ENCODE data around the gene MUS81. TPM values are rescaled to one million over a fixed set of nuclear protein-coding genes. Genes with fewer than 3 reads are reported as not detected.
"Not testable (repeated sequence)": the region's sequence is repeated elsewhere in the genome, so short reads cannot be mapped to it uniquely, and the experiment has no call there.

Gene MUS81
- total RNA-seq, 1 donor from 2014 or later, result 90.5 TPM

DNA sequence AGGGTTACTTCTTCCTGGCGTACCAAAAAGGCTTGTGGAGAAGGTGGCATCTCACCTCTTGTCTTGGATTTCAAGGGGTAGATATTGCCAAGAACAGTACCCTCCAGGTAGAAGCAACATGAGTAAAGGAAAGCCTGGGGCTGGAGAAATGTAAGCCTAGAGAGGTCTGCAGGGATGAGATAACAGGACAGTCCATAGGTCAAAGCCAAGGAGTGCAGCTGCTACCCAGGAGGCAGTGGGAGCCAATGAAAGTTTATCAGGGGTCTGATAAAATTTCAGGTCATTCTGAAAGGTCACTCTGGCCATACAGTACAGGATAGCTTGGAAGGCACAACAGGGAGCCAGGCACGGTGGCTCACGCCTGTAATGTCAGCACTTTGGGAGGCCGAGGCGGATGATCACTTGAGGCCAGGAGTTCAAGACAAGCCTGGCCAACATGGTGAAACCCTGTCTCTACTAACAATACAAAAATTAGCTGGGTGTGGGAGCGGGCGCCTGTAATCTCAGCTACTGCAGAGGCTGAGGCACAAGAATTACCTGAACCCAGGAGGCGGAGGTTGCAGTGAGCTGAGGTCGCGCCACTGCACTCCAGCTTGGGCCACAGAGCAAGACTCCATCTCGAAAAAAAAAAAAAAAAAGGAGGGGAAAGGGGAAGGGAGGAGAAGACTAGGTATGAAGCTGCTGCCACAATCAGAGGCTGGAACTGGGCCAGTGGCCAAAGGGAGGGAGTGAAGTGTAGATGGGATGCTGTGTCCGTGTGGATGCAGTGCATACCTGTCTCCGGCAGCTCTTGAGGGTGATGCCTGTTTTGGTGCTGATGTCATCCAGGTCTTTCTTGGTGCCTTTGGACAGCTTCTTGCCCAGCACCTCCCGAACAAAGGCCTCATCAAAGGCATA, 26.8 kb downstream of the MUS81 start:
- H3K27ac Mint-ChIP-seq, result peak overlapping the region; percentile 92
- intact Hi-C loops (cut with micrococcal nuclease), result no loop called here

DNA sequence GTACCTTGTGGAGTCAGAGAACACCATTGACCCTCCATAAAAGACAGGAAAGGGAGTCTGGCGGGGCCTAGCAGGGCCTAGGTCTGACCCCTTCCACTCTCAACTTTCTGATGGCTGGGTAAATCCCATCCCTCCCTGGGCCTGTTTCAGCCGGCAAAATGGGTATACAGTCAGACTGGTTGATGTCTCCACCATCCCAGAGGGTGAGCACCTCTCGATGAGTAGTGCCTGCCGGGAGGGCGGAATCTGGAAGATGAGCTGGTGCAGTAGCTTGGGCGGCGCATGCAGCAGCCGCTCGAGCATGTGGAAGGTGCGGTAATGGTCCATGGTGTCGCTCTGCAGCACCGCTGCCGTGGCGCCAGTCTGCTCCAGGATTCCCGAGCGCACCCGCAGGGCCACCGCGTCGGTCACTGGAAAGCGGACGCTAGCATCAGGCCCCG, 27.5 kb downstream of the MUS81 start:
- Mint-ChIP-seq H3K4me3 (ENCODE audit: low read depth) (peak overlapping the region; percentile 98), H3K9me3 (no peaks in the 10 kb centered on the region), H3K4me1 (ENCODE audit: low read depth) (peaks cover 44% of the 10 kb centered on the region), H3K27ac (peak overlapping the region; percentile 92), H3K27me3 (ENCODE audit: low read depth) (no peaks in the 10 kb centered on the region), H3K36me3 (ENCODE audit: low read depth) (peaks cover 57% of the 10 kb centered on the region)
- DNase-seq (ENCODE audit: low spot score), result no peak
- intact Hi-C loops (cut with micrococcal nuclease), result loop anchor here (1.0 to 2.0 kb wide), 2 partner anchors 73 to 102 kb away; partner anchors contain the start of gene SART1

More for the DNA sequence above, 26.8 kb downstream of the MUS81 start:
- Mint-ChIP-seq H3K4me3 (ENCODE audit: low read depth) (peak overlapping the region; percentile 98), H3K27me3 (ENCODE audit: low read depth) (no peaks in the 10 kb centered on the region), H3K4me1 (ENCODE audit: low read depth) (peaks cover 37% of the 10 kb centered on the region), H3K36me3 (ENCODE audit: low read depth) (peaks cover 57% of the 10 kb centered on the region), H3K9me3 (no peaks in the 10 kb centered on the region)
- no peak for DNase-seq (ENCODE audit: low spot score)

DNA sequence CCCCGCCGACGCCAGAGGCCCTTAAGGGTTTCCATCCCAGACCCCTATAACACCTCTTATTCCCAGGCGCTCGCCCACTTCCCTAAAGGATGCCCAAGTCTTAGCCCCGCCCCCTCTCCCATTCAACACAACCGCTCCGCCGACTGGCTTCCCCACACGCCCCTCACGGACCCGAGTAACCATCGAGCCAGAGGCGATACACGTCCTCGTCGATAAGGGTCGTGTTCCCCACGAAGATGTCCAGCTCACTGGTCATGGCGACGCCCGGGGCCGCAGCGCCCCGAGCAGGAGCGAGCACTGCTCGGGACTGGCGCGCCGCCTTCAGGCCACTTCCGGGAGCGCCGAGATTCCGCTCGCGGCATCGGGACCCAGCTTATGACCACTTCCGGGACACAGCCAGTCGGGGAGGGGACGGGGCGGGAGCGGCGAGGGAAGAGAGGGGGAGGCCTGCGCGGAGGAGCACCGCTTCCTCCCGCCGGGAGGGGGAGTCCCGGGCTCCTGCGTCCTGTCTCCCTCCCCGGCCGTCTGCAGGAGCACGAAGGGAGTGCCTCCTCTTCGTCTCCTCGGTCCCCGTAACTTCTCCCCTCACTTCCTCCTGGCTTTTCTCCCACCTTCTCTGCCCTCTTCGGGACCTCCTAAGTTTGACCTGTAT, 28.1 kb downstream of the MUS81 start, which contains the start of gene FIBP:
FIBP (minus strand) TSS at position 309 of the 652 bp plus-strand sequence; CDS start at position 256, 53 bp downstream.
- peaks cover 61% of the 10 kb centered on the region for H3K36me3 Mint-ChIP-seq (ENCODE audit: low read depth)
- peak; percentile 91 for DNase-seq (ENCODE audit: low spot score)
- intact Hi-C loops (cut with micrococcal nuclease), result loop anchor here (1.0 to 2.0 kb wide), 2 partner anchors 73 to 101 kb away; partner anchors contain the start of gene SART1
- peak within 1 kb of the TSS; percentile 92 for H3K27ac Mint-ChIP-seq
- peaks cover 47% of the 10 kb centered on the region for H3K4me1 Mint-ChIP-seq (ENCODE audit: low read depth)
- H3K27me3 Mint-ChIP-seq (ENCODE audit: low read depth), result no peaks in the 10 kb centered on the region
- H3K9me3 Mint-ChIP-seq, result no peaks in the 10 kb centered on the region
- H3K4me3 Mint-ChIP-seq (ENCODE audit: low read depth), result peak within 1 kb of the TSS; percentile 98

DNA sequence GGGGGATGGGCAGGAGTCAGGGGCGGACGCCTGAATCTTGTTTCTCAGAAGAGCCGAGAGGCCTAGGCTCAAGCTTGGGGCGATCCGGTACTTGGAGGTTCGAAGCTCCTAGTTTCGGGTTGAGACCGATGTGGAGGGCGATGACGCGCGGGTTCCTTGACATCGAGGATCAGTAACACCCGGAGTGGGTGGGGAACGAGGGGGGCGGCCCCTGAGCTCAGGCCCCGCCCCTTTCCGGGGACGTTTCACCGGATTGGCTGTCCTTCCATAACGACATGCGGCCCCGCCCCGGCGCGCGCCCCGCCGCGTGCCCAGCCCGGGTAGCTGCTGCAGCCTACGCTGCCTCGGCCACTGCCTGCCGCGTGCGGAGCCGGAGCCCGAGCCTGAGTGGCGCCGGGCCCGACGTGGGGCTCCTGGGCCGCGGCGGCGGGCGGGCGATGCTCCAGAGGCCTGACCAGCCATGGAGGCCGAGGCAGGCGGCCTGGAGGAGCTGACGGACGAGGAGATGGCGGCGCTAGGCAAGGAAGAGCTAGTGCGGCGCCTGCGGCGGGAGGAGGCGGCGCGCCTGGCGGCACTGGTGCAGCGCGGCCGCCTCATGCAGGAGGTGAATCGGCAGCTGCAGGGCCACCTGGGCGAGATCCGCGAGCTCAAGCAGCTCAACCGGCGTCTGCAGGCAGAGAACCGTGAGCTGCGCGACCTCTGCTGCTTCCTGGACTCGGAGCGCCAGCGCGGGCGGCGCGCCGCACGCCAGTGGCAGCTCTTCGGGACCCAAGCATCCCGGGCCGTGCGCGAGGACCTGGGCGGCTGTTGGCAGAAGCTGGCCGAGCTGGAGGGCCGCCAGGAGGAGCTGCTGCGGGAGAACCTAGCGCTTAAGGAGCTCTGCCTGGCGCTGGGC, 30.3 kb downstream of the MUS81 start, which contains the start of gene CCDC85B:
CCDC85B (plus strand) TSS at position 350 of the 895 bp plus-strand sequence; CDS start at position 461, 111 bp downstream.
- H3K27me3 Mint-ChIP-seq (ENCODE audit: low read depth), result no peaks in the 10 kb centered on the region
- peak within 1 kb of the TSS; percentile 92 for H3K27ac Mint-ChIP-seq
- peaks cover 54% of the 10 kb centered on the region for H3K36me3 Mint-ChIP-seq (ENCODE audit: low read depth)
- H3K4me3 Mint-ChIP-seq (ENCODE audit: low read depth), result peak within 1 kb of the TSS; percentile 98
- DNase-seq (ENCODE audit: low spot score), result peak; percentile 98
- H3K9me3 Mint-ChIP-seq, result no peaks in the 10 kb centered on the region
- peaks cover 56% of the 10 kb centered on the region for H3K4me1 Mint-ChIP-seq (ENCODE audit: low read depth)
- intact Hi-C loops (cut with micrococcal nuclease), result loop anchor here (1.0 to 5.0 kb wide), 3 partner anchors 10 to 37 kb away; partner anchors contain the start of genes CFL1 and FOSL1

DNA sequence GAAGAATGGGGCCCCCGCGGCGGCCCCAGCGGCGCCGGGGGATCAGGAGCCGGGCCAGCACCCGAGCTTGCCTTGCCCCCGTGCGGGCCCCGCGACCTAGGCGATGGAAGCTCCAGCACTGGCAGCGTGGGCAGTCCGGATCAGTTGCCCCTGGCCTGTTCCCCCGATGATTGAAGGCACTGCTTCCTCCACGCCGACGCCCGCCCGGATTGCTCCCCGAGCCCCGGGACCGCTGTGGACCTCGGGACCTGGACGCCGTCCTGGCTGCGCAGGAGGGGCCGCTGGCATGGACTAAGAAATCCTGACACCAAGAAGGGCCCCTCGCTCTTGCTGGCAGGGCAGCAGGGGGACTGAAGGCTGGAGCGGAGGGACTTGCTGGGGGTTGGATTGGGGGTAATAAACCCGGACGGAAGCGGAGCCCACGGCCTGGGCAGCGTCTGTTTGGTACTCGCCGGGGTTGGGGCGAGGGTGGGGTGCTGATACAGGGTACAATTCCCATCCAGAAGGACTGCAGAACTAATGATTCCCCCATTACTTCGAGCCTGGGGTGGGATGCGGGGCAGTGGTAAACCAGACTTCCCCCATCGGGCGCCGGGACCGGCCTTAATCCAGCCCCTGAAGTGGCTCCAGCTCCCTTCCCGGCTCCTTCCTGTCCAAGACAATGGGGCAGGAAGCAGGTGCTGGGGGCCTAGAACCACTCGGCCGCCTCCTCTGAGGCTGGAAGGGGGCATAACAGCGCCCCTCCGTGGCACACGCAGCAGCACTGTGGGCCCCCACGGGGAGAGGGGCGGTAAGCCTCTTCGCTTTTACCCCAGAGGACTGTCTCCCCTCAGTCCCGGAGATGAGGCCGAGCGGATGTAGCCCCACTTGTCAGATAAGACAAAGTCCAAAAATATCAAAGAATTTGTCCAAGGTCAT, 31.2 kb downstream of the MUS81 start:
- intact Hi-C loops (cut with micrococcal nuclease), result loop anchor here (5.0 kb wide), 1 partner anchor 36 kb away; no protein-coding TSS in a partner anchor
- H3K9me3 Mint-ChIP-seq, result no peaks in the 10 kb centered on the region
- peaks cover 59% of the 10 kb centered on the region for H3K4me1 Mint-ChIP-seq (ENCODE audit: low read depth)
- H3K4me3 Mint-ChIP-seq (ENCODE audit: low read depth), result peak overlapping the region; percentile 79
- H3K36me3 Mint-ChIP-seq (ENCODE audit: low read depth), result peaks cover 57% of the 10 kb centered on the region
- DNase-seq (ENCODE audit: low spot score), result no peak
- H3K27ac Mint-ChIP-seq, result peak overlapping the region; percentile 78
- no peaks in the 10 kb centered on the region for H3K27me3 Mint-ChIP-seq (ENCODE audit: low read depth)

DNA sequence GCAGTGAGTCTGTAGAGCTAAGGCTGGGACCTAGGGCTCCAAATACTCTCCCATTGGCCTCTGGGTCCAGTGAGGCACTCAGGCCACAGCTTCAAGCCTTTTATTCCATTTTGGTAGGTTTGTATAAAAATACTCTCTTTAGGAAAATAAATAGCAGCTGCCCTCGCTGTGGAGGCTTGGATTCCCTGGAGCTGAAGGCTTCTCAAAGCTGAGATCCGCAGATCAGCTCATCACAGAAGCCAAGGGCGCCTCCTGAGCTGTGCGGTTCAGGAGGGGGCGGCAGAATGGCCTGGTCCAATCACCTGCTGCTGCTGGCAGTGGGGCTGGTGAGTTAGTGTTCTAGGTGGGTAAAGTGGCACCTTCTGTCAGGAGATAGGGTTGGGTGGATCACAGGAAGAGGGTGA, 31.9 kb downstream of the MUS81 start:
- H3K9me3 Mint-ChIP-seq; DNase-seq (ENCODE audit: low spot score); H3K27me3 Mint-ChIP-seq (ENCODE audit: low read depth): not testable (repeated sequence)
- intact Hi-C loops (cut with micrococcal nuclease), result loop anchor here (5.0 kb wide), 1 partner anchor 35 kb away; no protein-coding TSS in a partner anchor
- peak overlapping the region; percentile 79 for H3K4me3 Mint-ChIP-seq (ENCODE audit: low read depth)
- H3K27ac Mint-ChIP-seq, result peak overlapping the region; percentile 78
- peaks cover 56% of the 10 kb centered on the region for H3K4me1 Mint-ChIP-seq (ENCODE audit: low read depth)
- peaks cover 57% of the 10 kb centered on the region for H3K36me3 Mint-ChIP-seq (ENCODE audit: low read depth)

DNA sequence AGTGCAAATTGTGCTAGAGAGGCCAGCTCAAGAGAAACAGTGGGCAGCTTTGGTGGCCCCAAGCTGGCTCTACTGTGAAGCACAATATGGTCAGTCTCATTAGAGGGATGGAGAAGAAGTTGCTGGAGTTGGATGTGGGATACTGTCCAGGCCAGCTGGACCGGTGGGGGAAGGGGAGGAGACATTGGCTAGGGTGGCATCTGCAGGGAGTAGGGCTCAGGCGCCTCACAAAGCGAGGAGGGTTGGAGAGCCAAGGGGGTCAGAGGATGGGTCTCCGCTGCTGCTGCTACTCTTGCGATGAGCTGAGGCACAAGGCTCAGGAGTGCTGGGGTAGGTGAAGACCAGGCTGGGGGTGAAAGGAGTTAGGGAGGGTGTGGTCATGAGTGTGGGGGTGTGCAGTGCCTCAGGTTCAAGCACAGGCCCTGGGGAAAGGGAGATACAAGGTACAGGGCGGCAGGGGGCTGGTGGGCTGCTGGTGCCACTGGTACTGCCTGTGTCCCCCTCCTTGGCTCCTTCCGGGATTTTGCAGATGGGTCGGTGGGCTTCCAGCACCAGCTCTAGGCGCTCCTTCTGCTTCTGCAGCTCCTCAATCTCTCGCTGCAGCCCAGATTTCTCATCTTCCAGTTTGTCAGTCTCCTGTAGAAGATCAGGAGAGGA, 32.6 kb downstream of the MUS81 start:
- DNase-seq (ENCODE audit: low spot score), result no peak
- Mint-ChIP-seq H3K4me1 (ENCODE audit: low read depth) (peaks cover 55% of the 10 kb centered on the region), H3K36me3 (ENCODE audit: low read depth) (peaks cover 58% of the 10 kb centered on the region), H3K27ac (peak overlapping the region; percentile 78), H3K4me3 (ENCODE audit: low read depth) (peak overlapping the region; percentile 79), H3K27me3 (ENCODE audit: low read depth) (no peaks in the 10 kb centered on the region), H3K9me3 (no peaks in the 10 kb centered on the region)
- intact Hi-C loops (cut with micrococcal nuclease), result loop anchor here (5.0 kb wide), 1 partner anchor 35 kb away; no protein-coding TSS in a partner anchor

DNA sequence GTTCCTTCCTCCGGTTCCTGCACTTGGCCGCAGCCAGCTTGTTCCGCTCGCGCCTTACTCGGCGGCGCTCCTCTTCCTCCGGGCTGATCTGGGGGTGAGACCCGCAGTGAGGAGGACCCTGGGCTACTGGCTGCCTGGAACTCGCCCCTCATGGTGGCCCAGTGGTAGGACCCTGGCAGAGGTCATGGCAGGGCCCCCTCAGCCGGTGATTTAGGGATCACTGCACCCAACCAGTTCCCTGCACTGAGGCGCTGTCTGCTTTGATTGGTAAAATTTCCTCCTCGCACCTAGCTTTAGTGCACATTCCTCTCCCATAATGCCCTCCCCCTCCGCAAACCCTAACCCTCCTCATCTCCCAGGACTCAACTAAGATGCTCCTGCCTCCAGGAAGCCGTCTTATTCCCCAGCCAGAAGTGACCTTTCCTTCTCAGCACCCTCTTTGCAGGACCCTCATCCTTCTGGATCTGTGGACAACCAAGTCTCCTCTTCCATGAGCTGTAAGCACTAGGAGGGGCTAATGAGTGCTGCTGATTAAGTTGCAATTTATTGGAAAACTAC, 33.9 kb downstream of the MUS81 start:
- H3K36me3 Mint-ChIP-seq (ENCODE audit: low read depth), result peaks cover 59% of the 10 kb centered on the region
- intact Hi-C loops (cut with micrococcal nuclease), result loop anchor here (5.0 kb wide), 1 partner anchor 33 kb away; no protein-coding TSS in a partner anchor
- peak; percentile 41 for DNase-seq (ENCODE audit: low spot score)
- peaks cover 55% of the 10 kb centered on the region for H3K4me1 Mint-ChIP-seq (ENCODE audit: low read depth)
- H3K9me3 Mint-ChIP-seq, result no peaks in the 10 kb centered on the region
- H3K27me3 Mint-ChIP-seq (ENCODE audit: low read depth), result no peaks in the 10 kb centered on the region
- peak overlapping the region; percentile 85 for H3K27ac Mint-ChIP-seq
- peak overlapping the region; percentile 79 for H3K4me3 Mint-ChIP-seq (ENCODE audit: low read depth)

DNA sequence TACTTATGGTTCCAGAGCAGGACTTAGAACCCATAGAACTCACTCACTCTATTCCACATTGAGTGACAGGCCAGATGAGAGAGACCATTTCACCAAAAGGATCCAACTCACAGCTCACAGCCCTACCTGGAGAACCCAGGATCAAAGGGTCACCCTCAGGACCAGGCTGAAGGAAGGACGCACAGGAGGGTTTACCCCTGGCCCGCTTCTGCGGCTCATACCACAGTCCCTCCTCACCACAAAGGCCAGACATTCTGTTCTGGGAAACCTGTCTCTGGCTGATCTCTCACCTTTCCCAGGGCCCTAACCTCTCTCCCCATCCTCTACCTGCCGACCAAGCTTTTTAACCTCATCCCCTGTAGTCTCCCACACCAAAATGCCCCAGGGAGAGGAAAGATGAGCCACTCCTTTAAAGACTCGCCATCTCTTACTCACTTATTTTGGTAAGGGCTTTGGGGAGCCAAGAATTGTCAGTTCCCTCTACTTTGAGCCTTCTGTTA, 35.3 kb downstream of the MUS81 start:
- Mint-ChIP-seq H3K27ac (peak overlapping the region; percentile 31), H3K4me1 (ENCODE audit: low read depth) (peaks cover 45% of the 10 kb centered on the region), H3K36me3 (ENCODE audit: low read depth) (peaks cover 59% of the 10 kb centered on the region), H3K27me3 (ENCODE audit: low read depth) (no peaks in the 10 kb centered on the region), H3K9me3 (no peaks in the 10 kb centered on the region), H3K4me3 (ENCODE audit: low read depth) (peak overlapping the region; percentile 30)
- DNase-seq (ENCODE audit: low spot score), result no peak
- intact Hi-C loops (cut with micrococcal nuclease), result no loop called here

All from activated T-helper 2 cell treated with anti-CD3 and anti-CD28 coated beads, Interferon-gamma antibody, Interleukin-2, Interleukin-4, amounts not matched to agents 10 μg/mL and 5 μg/mL and 100 μg/mL, durations not matched to agents 14 hours and 24 hours and 36 hours (primary cell).